ENCODE results near the gene WWP2. TPM values are rescaled to one million over a fixed set of nuclear protein-coding genes. Genes with fewer than 3 reads are reported as not detected.

The WWP2 gene
- total and polyA plus RNA-seq, 9 donors = 22.5 to 49.4 (median 39.3) TPM

DNA sequence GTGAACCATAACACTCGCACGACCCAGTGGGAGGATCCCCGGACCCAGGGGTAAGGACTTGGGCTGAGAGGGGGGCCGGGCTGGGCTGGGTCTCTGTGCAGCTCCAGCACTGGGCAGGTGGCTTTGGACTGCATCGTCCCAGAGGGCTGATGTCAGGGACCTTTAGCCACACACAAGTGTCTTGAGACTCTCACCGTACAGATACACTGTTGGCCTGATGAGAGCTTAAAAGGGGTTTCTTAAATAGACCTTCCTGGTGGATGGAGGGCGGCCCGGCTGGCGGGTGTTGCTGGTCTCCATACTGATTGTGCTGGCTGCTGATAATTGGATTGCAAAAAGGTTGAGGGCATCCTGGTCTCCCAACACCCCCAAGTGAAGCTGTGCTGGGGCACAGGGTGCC lies 167.3 kb downstream of the WWP2 start:
- intact Hi-C loops (cut with DNase I) = loop anchor here in 3 of 4 donors (5.0 to 10.0 kb wide), 3 partner anchors 65 to 535 kb away; no protein-coding TSS in a partner anchor
- H3K4me3 ChIP-seq = no peak overlapping the region
- peak in 1 of 5 donors; percentile 35 for DNase-seq
- 85 to 97% (median 89%) methylated on average over 9 of the region's 9 CpGs for WGBS, 3 donors
- H3K27me3 ChIP-seq = no peaks in the 10 kb centered on the region
- H3K27ac ChIP-seq = no peak overlapping the region
- H3K36me3 ChIP-seq = no peaks in the 10 kb centered on the region
- no peak for TF ChIP-seq EP300 (IDR thresholded peaks at IDR 0.05)
- no peak for TF ChIP-seq POLR2A (IDR thresholded peaks at IDR 0.05)
- TF ChIP-seq CTCF (IDR thresholded peaks at IDR 0.05) = no peak
- H3K9me3 ChIP-seq = no peaks in the 10 kb centered on the region
- H3K4me1 ChIP-seq (ENCODE audit: insufficient read depth) = peaks cover 13% of the 10 kb centered on the region

DNA sequence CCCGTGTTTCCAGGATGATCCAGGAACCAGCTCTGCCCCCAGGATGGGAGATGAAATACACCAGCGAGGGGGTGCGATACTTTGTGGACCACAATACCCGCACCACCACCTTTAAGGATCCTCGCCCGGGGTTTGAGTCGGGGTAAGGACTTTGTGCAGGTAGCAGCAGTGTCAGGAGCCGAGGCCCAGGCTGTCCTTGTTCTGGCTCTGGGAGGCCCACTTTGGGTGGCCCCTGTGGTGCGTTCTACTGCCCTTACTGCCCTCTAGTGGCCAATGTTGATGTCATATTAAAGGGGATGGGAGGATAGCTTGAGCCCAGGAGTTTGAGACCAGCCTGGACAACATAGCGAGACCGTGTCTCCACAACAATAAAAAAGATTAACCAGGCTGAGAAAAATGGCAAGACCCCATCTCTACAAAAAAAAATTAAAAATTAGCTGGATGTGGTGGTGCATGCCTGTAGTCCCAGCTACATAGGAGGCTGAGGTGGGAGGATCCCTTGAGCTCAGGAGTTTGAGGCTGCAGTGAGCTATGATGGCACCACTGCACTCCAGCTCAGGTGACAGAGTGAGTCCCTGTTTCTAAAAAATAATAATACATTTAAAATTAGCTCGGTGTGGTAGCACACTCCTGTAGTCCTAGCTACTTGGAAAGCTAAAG lies 168.1 kb downstream of the WWP2 start:
- peak; percentile 60 to 70 (median 62) for DNase-seq

GRCh38 chr16:69931631-69932030 lies 169.5 kb downstream of the WWP2 start:
- no peak overlapping the region for H3K27ac ChIP-seq
- TF ChIP-seq EP300 (IDR thresholded peaks at IDR 0.05) (no peak), CTCF (IDR thresholded peaks at IDR 0.05) (no peak), POLR2A (IDR thresholded peaks at IDR 0.05) (no peak)
- no peaks in the 10 kb centered on the region for H3K27me3 ChIP-seq
- no peaks in the 10 kb centered on the region for H3K9me3 ChIP-seq
- H3K4me1 ChIP-seq (ENCODE audit: insufficient read depth) = peaks cover 8% of the 10 kb centered on the region
- intact Hi-C loops (cut with DNase I) = loop anchor here (2.0 to 5.0 kb wide), 2 partner anchors 134 to 135 kb away; no protein-coding TSS in a partner anchor
- WGBS, 3 donors = 92 to 94% (median 93%) methylated on average over 9 to 13 of the region's 13 CpGs
- no peak overlapping the region for H3K4me3 ChIP-seq
- peak in 1 of 5 donors; percentile 35 for DNase-seq
- no peaks in the 10 kb centered on the region for H3K36me3 ChIP-seq

More for the DNA sequence above, 168.1 kb downstream of the WWP2 start:
- intact Hi-C loops (cut with DNase I) = loop anchor here (2.0 to 5.0 kb wide), 2 partner anchors 133 kb away; no protein-coding TSS in a partner anchor
- Histone ChIP-seq H3K36me3 (no peaks in the 10 kb centered on the region), H3K27me3 (no peaks in the 10 kb centered on the region), H3K27ac (no peak overlapping the region), H3K9me3 (no peaks in the 10 kb centered on the region), H3K4me1 (ENCODE audit: insufficient read depth) (peaks cover 10% of the 10 kb centered on the region), H3K4me3 (no peak overlapping the region)
- WGBS, 3 donors = 60 to 66% (median 62%) methylated on average over 12 of the region's 12 CpGs
- peak in 2 of 3 donors; percentile 71 to 72 for TF ChIP-seq CTCF (IDR thresholded peaks at IDR 0.05)
- TF ChIP-seq EP300 (IDR thresholded peaks at IDR 0.05) = no peak

DNA sequence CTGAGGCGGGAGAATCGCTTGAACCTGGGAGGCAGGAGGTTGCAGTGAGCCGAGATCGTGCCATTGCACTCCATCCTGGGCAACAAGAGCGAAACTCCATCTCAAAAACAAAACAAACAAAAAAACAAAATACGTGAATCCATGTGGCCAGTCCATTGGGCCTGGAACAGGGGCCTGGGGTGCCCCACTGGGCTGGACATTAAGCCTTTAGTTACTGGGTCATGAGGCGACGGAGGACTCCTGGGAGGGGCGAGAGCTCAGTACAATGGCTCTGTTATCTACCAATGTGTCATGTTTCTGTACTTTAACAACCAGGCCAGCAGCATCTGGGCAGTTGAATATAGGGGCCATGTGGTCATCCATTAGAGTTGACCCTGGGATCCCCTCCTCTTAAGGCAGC lies 170.1 kb downstream of the WWP2 start:
- DNase-seq = peak in 1 of 5 donors; percentile 24
- Histone ChIP-seq H3K27me3 (no peaks in the 10 kb centered on the region), H3K4me1 (ENCODE audit: insufficient read depth) (peaks cover 6% of the 10 kb centered on the region), H3K27ac (no peak overlapping the region), H3K9me3 (no peaks in the 10 kb centered on the region), H3K4me3 (no peak overlapping the region), H3K36me3 (no peaks in the 10 kb centered on the region)
- TF ChIP-seq EP300 (IDR thresholded peaks at IDR 0.05) (no peak), POLR2A (IDR thresholded peaks at IDR 0.05) (no peak), CTCF (IDR thresholded peaks at IDR 0.05) (no peak)
- 85 to 88% (median 87%) methylated on average over 9 of the region's 9 CpGs for WGBS, 3 donors
- intact Hi-C loops (cut with DNase I) = loop anchor here in 3 of 4 donors (5.0 kb wide), 1 partner anchor 135 kb away; no protein-coding TSS in a partner anchor

Measured in ovary (tissue), 9 donors.